ENCODE data around the gene FOXP1. TPM values are rescaled to one million over a fixed set of nuclear protein-coding genes. Genes with fewer than 3 reads are reported as not detected.

Gene FOXP1
- total and polyA plus RNA-seq, 2 donors: 26.1 to 42.3 TPM

- H3K27ac ChIP-seq (ENCODE audit: low read depth in 1 of 2, low read length in 1 of 2): no peak overlapping the region
- H3K27me3 ChIP-seq (ENCODE audit: control insufficient read depth in 2 of 2, insufficient read depth in 1 of 2, low read length in 1 of 2): no peaks in the 10 kb centered on the region
Observed at GRCh38 chr3:70999730-71000129, 583.8 kb downstream of the FOXP1 start.

DNA sequence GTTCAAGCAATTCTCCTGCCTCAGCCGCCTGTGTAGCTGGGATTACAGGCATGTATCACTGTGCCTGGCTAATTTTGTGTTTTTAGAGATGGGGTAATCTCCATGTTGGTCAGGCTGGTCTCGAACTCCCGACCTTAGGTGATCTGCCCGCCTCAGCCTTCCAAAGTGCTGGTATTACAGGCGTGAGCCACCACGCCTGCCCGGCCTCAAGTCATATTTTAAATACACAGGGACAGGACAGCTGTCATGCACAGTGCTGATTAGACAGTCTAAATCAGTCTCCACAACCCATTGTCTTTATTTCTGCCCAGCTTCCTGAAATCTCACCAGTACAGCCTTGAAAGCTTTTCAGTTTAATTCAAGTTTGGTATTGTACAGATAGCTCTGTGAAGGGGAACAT, 587.4 kb downstream of the FOXP1 start:
- Histone ChIP-seq H3K27me3 (ENCODE audit: control insufficient read depth in 2 of 2, insufficient read depth in 1 of 2, low read length in 1 of 2) (no peaks in the 10 kb centered on the region), H3K9me3 (ENCODE audit: control insufficient read depth in 2 of 2, insufficient read depth in 1 of 2, low read length in 1 of 2) (no peaks in the 10 kb centered on the region), H3K27ac (ENCODE audit: low read depth in 1 of 2, low read length in 1 of 2) (no peak overlapping the region), H3K4me1 (ENCODE audit: control insufficient read depth in 2 of 2, insufficient read depth in 2 of 2, low read length in 2 of 2) (no peaks in the 10 kb centered on the region), H3K4me3 (ENCODE audit: low read length in 2 of 2) (no peak overlapping the region), H3K36me3 (ENCODE audit: control insufficient read depth in 2 of 2, insufficient read depth in 2 of 2, low read length in 1 of 2) (peaks cover 17 to 68% of the 10 kb centered on the region in 2 donors)
- DNase-seq (ENCODE audit: low read depth in 6 of 9, low spot score in 9 of 9): no peak
- 99% methylated on average over 7 of the region's 7 CpGs for WGBS

More at GRCh38 chr3:70999730-71000129, 583.8 kb downstream of the FOXP1 start:
- no peak for DNase-seq (ENCODE audit: low read depth in 6 of 9, low spot score in 9 of 9)
- no peaks in the 10 kb centered on the region for H3K4me1 ChIP-seq (ENCODE audit: control insufficient read depth in 2 of 2, insufficient read depth in 2 of 2, low read length in 2 of 2)
- peaks cover 7 to 62% of the 10 kb centered on the region in 2 donors for H3K36me3 ChIP-seq (ENCODE audit: control insufficient read depth in 2 of 2, insufficient read depth in 2 of 2, low read length in 1 of 2)
- no peak overlapping the region for H3K4me3 ChIP-seq (ENCODE audit: low read length in 2 of 2)
- H3K9me3 ChIP-seq (ENCODE audit: control insufficient read depth in 2 of 2, insufficient read depth in 1 of 2, low read length in 1 of 2): no peaks in the 10 kb centered on the region
- whole genome bisulfite sequencing: 94% methylated on average over 4 of the region's 4 CpGs

GRCh38 chr3:70994644-70995043, 588.9 kb downstream of the FOXP1 start:
- no peaks in the 10 kb centered on the region for H3K27me3 ChIP-seq (ENCODE audit: control insufficient read depth in 2 of 2, insufficient read depth in 1 of 2, low read length in 1 of 2)
- no peak for DNase-seq (ENCODE audit: low read depth in 6 of 9, low spot score in 9 of 9)
- peaks cover 0 to 3% of the 10 kb centered on the region in 2 donors for H3K4me1 ChIP-seq (ENCODE audit: control insufficient read depth in 2 of 2, insufficient read depth in 2 of 2, low read length in 2 of 2)
- H3K4me3 ChIP-seq (ENCODE audit: low read length in 2 of 2): no peak overlapping the region
- H3K9me3 ChIP-seq (ENCODE audit: control insufficient read depth in 2 of 2, insufficient read depth in 1 of 2, low read length in 1 of 2): no peaks in the 10 kb centered on the region
- 99% methylated on average over 3 of the region's 3 CpGs for WGBS
- H3K36me3 ChIP-seq (ENCODE audit: control insufficient read depth in 2 of 2, insufficient read depth in 2 of 2, low read length in 1 of 2): peaks cover 13 to 54% of the 10 kb centered on the region in 2 donors
- H3K27ac ChIP-seq (ENCODE audit: low read depth in 1 of 2, low read length in 1 of 2): no peak overlapping the region

DNA sequence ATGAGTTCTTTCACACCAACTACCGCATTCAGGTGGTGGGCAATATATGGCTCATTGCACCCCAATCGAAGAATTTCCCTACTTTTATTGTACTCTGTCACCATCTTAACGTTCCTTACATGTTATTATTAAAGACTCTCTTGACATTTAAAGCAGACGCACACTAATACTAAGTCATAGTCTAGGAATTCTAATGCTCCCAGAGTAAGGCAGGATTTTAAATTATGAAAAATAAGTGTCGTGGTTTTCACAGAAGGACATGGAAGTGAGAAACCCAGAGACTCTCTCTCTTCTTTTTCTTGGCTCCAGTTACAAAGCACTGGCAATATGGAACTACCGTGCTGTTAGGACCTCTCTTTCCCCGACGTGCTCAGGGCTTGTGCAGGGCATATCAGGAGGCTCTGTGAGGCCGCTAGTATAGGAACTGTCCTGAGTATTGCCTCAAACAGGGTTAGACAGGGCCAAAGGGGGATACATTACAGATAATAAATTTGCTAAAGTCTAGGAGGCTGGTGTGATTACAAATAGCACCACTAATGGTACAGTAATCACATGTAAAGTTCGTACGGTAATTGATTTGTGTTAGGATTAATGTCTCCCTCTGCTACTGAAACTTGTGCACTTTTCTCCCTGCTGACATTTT, 590.8 kb downstream of the FOXP1 start:
- no peak for DNase-seq (ENCODE audit: low read depth in 6 of 9, low spot score in 9 of 9)
- H3K4me3 ChIP-seq (ENCODE audit: low read length in 2 of 2): no peak overlapping the region
- no peaks in the 10 kb centered on the region for H3K27me3 ChIP-seq (ENCODE audit: control insufficient read depth in 2 of 2, insufficient read depth in 1 of 2, low read length in 1 of 2)
- H3K4me1 ChIP-seq (ENCODE audit: control insufficient read depth in 2 of 2, insufficient read depth in 2 of 2, low read length in 2 of 2): peaks cover 0 to 3% of the 10 kb centered on the region in 2 donors
- WGBS: 98% methylated on average over 11 of the region's 11 CpGs
- peaks cover 20 to 56% of the 10 kb centered on the region in 2 donors for H3K36me3 ChIP-seq (ENCODE audit: control insufficient read depth in 2 of 2, insufficient read depth in 2 of 2, low read length in 1 of 2)
- H3K9me3 ChIP-seq (ENCODE audit: control insufficient read depth in 2 of 2, insufficient read depth in 1 of 2, low read length in 1 of 2): no peaks in the 10 kb centered on the region
- no peak overlapping the region for H3K27ac ChIP-seq (ENCODE audit: low read depth in 1 of 2, low read length in 1 of 2)

DNA sequence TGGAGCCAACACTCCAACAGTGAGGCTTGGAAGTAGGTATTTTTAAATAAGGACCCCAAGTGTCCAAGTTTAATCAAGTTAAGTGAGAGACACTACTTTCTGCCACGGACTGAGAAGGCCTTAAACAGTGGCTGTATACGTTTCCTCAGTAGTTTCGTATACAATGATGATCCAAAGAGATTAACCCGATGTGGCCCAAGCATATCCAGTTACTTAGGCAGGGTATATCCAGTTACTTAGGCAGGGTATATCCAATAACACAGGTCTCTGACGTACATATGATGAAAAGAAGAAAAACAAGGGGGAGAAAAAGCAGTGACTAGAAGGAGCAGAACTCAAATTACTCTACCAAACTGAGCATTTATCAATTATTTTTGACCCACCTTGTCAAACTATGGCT, 591.4 kb downstream of the FOXP1 start:
- DNase-seq (ENCODE audit: low read depth in 6 of 9, low spot score in 9 of 9): no peak
- Histone ChIP-seq H3K27me3 (ENCODE audit: control insufficient read depth in 2 of 2, insufficient read depth in 1 of 2, low read length in 1 of 2) (no peaks in the 10 kb centered on the region), H3K4me3 (ENCODE audit: low read length in 2 of 2) (no peak overlapping the region), H3K27ac (ENCODE audit: low read depth in 1 of 2, low read length in 1 of 2) (no peak overlapping the region), H3K36me3 (ENCODE audit: control insufficient read depth in 2 of 2, insufficient read depth in 2 of 2, low read length in 1 of 2) (peaks cover 25 to 56% of the 10 kb centered on the region in 2 donors), H3K4me1 (ENCODE audit: control insufficient read depth in 2 of 2, insufficient read depth in 2 of 2, low read length in 2 of 2) (peaks cover 0 to 3% of the 10 kb centered on the region in 2 donors), H3K9me3 (ENCODE audit: control insufficient read depth in 2 of 2, insufficient read depth in 1 of 2, low read length in 1 of 2) (no peaks in the 10 kb centered on the region)
- 95% methylated on average over 5 of the region's 5 CpGs for WGBS

GRCh38 chr3:70990723-70991122, 592.8 kb downstream of the FOXP1 start:
- WGBS: 97% methylated on average over 5 of the region's 5 CpGs
- DNase-seq (ENCODE audit: low read depth in 6 of 9, low spot score in 9 of 9): no peak
- H3K4me1 ChIP-seq (ENCODE audit: control insufficient read depth in 2 of 2, insufficient read depth in 2 of 2, low read length in 2 of 2): peaks cover 0 to 3% of the 10 kb centered on the region in 2 donors
- H3K4me3 ChIP-seq (ENCODE audit: low read length in 2 of 2): no peak overlapping the region
- H3K36me3 ChIP-seq (ENCODE audit: control insufficient read depth in 2 of 2, insufficient read depth in 2 of 2, low read length in 1 of 2): peaks cover 30 to 56% of the 10 kb centered on the region in 2 donors
- H3K9me3 ChIP-seq (ENCODE audit: control insufficient read depth in 2 of 2, insufficient read depth in 1 of 2, low read length in 1 of 2): no peaks in the 10 kb centered on the region
- no peak overlapping the region for H3K27ac ChIP-seq (ENCODE audit: low read depth in 1 of 2, low read length in 1 of 2)
- H3K27me3 ChIP-seq (ENCODE audit: control insufficient read depth in 2 of 2, insufficient read depth in 1 of 2, low read length in 1 of 2): no peaks in the 10 kb centered on the region

GRCh38 chr3:70990185-70990584, 593.3 kb downstream of the FOXP1 start:
- Histone ChIP-seq H3K36me3 (ENCODE audit: control insufficient read depth in 2 of 2, insufficient read depth in 2 of 2, low read length in 1 of 2) (peaks cover 30 to 54% of the 10 kb centered on the region in 2 donors), H3K9me3 (ENCODE audit: control insufficient read depth in 2 of 2, insufficient read depth in 1 of 2, low read length in 1 of 2) (no peaks in the 10 kb centered on the region), H3K27ac (ENCODE audit: low read depth in 1 of 2, low read length in 1 of 2) (no peak overlapping the region), H3K4me3 (ENCODE audit: low read length in 2 of 2) (no peak overlapping the region), H3K27me3 (ENCODE audit: control insufficient read depth in 2 of 2, insufficient read depth in 1 of 2, low read length in 1 of 2) (no peaks in the 10 kb centered on the region), H3K4me1 (ENCODE audit: control insufficient read depth in 2 of 2, insufficient read depth in 2 of 2, low read length in 2 of 2) (peaks cover 0 to 3% of the 10 kb centered on the region in 2 donors)
- peak in 2 of 9 donors; percentile 11 to 43 for DNase-seq (ENCODE audit: low read depth in 6 of 9, low spot score in 9 of 9)
- 73% methylated on average over 2 of the region's 2 CpGs for WGBS

GRCh38 chr3:70989174-70989573, 594.4 kb downstream of the FOXP1 start:
- no peaks in the 10 kb centered on the region for H3K27me3 ChIP-seq (ENCODE audit: control insufficient read depth in 2 of 2, insufficient read depth in 1 of 2, low read length in 1 of 2)
- H3K27ac ChIP-seq (ENCODE audit: low read depth in 1 of 2, low read length in 1 of 2): no peak overlapping the region
- peaks cover 34 to 61% of the 10 kb centered on the region in 2 donors for H3K36me3 ChIP-seq (ENCODE audit: control insufficient read depth in 2 of 2, insufficient read depth in 2 of 2, low read length in 1 of 2)
- no peaks in the 10 kb centered on the region for H3K9me3 ChIP-seq (ENCODE audit: control insufficient read depth in 2 of 2, insufficient read depth in 1 of 2, low read length in 1 of 2)
- H3K4me3 ChIP-seq (ENCODE audit: low read length in 2 of 2): no peak overlapping the region
- H3K4me1 ChIP-seq (ENCODE audit: control insufficient read depth in 2 of 2, insufficient read depth in 2 of 2, low read length in 2 of 2): peaks cover 0 to 3% of the 10 kb centered on the region in 2 donors
- no peak for DNase-seq (ENCODE audit: low read depth in 6 of 9, low spot score in 9 of 9)
- 79% methylated on average over 3 of the region's 3 CpGs for WGBS

GRCh38 chr3:70988111-70988510, 595.4 kb downstream of the FOXP1 start:
- H3K36me3 ChIP-seq (ENCODE audit: control insufficient read depth in 2 of 2, insufficient read depth in 2 of 2, low read length in 1 of 2): peaks cover 27 to 57% of the 10 kb centered on the region in 2 donors
- H3K9me3 ChIP-seq (ENCODE audit: control insufficient read depth in 2 of 2, insufficient read depth in 1 of 2, low read length in 1 of 2): no peaks in the 10 kb centered on the region
- peaks cover 1 to 3% of the 10 kb centered on the region in 2 donors for H3K4me1 ChIP-seq (ENCODE audit: control insufficient read depth in 2 of 2, insufficient read depth in 2 of 2, low read length in 2 of 2)
- DNase-seq (ENCODE audit: low read depth in 6 of 9, low spot score in 9 of 9): no peak
- no peaks in the 10 kb centered on the region for H3K27me3 ChIP-seq (ENCODE audit: control insufficient read depth in 2 of 2, insufficient read depth in 1 of 2, low read length in 1 of 2)
- no peak overlapping the region for H3K27ac ChIP-seq (ENCODE audit: low read depth in 1 of 2, low read length in 1 of 2)
- 88% methylated on average over 4 of the region's 4 CpGs for WGBS
- H3K4me3 ChIP-seq (ENCODE audit: low read length in 2 of 2): no peak overlapping the region
